Smooth muscle cell (in vitro differentiated cells): ENCODE measurements around the gene P4HB. TPM values are rescaled to one million over a fixed set of nuclear protein-coding genes. Genes with fewer than 3 reads are reported as not detected.

Source experiments
- DNase-seq: peaks from one replicate; lab custom pipeline; 2025; ENCODE audit not compliant: unreplicated experiment; lab: John Stamatoyannopoulos, UW
- H2AFZ ChIP-seq: fragments of 200-600 bp; sonication (generic); 2 replicates; pipeline ENCODE4 v1.6.0; 2016; ENCODE audit warnings: antibody characterized with exemption, low read depth, mild to moderate bottlenecking
- H3F3A ChIP-seq: fragments of 200-600 bp; sonication (generic); 2 replicates; pipeline ENCODE4 v1.6.0; 2017; ENCODE audit warnings: antibody characterized with exemption, low read depth
- H3K27ac ChIP-seq: fragments of 200-600 bp; sonication (generic); 2 replicates; pipeline ENCODE4 v1.5.1; 2016; ENCODE audit warnings: low read depth, mild to moderate bottlenecking
- H3K27me3 ChIP-seq: fragments of 200-600 bp; sonication (generic); 2 replicates; pipeline ENCODE4 v1.6.1; 2016; ENCODE audit warnings: low read depth, mild to moderate bottlenecking
- H3K36me3 ChIP-seq: fragments of 200-600 bp; sonication (generic); 2 replicates; pipeline ENCODE4 v1.5.1; 2016; ENCODE audit warnings: low read depth
- H3K4me1 ChIP-seq: fragments of 200-600 bp; sonication (generic); 2 replicates; pipeline ENCODE4 v1.5.1; 2016; ENCODE audit warnings: low read depth
- H3K4me2 ChIP-seq: fragments of 200-600 bp; sonication (generic); 2 replicates; pipeline ENCODE4 v1.6.0; 2016; ENCODE audit warnings: mild to moderate bottlenecking
- H3K4me3 ChIP-seq: fragments of 200-600 bp; sonication (generic); 2 replicates; pipeline ENCODE4 v1.5.1; 2016; ENCODE audit warnings: mild to moderate bottlenecking
- H3K79me2 ChIP-seq: fragments of 200-600 bp; sonication (generic); 2 replicates; pipeline ENCODE4 v1.6.0; 2016; ENCODE audit warnings: low read depth, mild to moderate bottlenecking
- H3K9ac ChIP-seq: fragments of 200-600 bp; sonication (generic); 2 replicates; pipeline ENCODE4 v1.6.0; 2016; ENCODE audit warnings: low read depth
- H3K9me3 ChIP-seq: fragments of 200-600 bp; sonication (generic); replicated peaks from 2 replicates; pipeline ENCODE4 v1.5.1; 2016; ENCODE audit warnings: low read depth
- H4K20me1 ChIP-seq: fragments of 200-600 bp; sonication (generic); 2 replicates; pipeline ENCODE4 v1.6.0; 2016; ENCODE audit warnings: low read depth
- WGBS: methylation state at CpG from one replicate; pipeline ENCODE4 v1.1.7; 2016; ENCODE audit warnings: low lambda C conversion rate; 5-methylcytosine and 5-hydroxymethylcytosine counted together
- polyA plus RNA-seq: library from polyadenylated mRNA; unstranded; fragments of >200 nt; fragmentation: Nextera tagmentation; extraction: Ambion mirVana; gene quantifications from 2 replicates; pipeline ENCODE4 v1.2.1, GENCODE V29; 2016
- total RNA-seq: library from RNA; depleted of rRNA; stranded (reverse); fragments of >200 nt; gene quantifications from 2 replicates; pipeline ENCODE4 v1.2.3, GENCODE V29; 2014
- TF ChIP-seq, protein P1 (sequence below): fragments of 200-600 bp; sonication (generic); IDR thresholded peaks from 2 replicates; pipeline ENCODE4 v1.5.1; 2017; ENCODE audit warnings: borderline replicate concordance, mild to moderate bottlenecking, antibody characterized with exemption; ENCODE audit not compliant: insufficient read depth, poor library complexity, severe bottlenecking

P4HB gene
- total and polyA plus RNA-seq, 2 experiments from 2014 or later, result 1,526 to 1,593 TPM

DNA sequence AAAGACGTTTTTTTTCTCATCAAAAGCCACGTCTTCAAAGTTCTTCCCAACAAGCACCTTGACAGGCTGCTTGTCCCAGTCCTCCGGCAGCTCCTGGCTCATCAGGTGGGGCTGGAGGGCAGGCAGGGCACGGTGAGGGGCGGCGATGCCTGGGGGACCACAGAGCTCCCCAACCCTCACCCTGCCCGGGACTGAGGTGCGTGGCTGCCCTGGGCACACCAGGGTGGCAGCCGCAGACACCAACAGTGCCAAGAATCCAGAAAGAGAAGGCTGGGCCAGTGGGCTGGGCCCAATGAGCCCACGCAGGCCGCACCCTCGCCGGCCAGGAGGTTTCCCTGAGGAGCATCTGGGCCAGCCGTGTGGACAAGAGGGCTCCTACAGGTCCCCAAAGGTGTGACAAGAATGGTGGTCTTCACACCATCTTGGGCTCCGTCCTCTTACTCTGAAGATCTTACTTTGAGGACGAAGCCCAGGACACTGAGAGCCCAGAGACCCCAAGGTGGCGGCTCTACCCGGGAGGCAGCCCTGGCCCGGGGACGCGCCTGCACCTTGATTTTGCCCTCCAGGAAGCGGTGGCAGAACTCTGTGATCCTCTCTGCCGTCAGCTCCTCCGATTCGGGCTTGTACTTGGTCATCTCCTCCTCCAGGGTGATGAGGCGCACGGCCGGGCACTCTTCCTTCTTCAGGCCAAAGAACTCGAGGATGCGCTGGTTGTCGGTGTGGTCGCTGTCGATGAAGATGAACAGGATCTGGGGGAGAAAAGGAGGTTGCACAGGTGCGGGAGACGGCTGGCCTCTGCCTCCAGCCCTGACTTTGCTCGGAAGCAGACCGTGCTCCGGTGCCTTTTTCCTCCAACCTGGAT is 14.2 kb downstream of the P4HB start:
- H3K4me1 ChIP-seq, result no peaks in the 10 kb centered on the region
- peaks cover 86% of the 10 kb centered on the region for H4K20me1 ChIP-seq
- 98% methylated on average over 38 of the region's 38 CpGs for WGBS
- no peak for DNase-seq
- TF ChIP-seq, protein P1, sequence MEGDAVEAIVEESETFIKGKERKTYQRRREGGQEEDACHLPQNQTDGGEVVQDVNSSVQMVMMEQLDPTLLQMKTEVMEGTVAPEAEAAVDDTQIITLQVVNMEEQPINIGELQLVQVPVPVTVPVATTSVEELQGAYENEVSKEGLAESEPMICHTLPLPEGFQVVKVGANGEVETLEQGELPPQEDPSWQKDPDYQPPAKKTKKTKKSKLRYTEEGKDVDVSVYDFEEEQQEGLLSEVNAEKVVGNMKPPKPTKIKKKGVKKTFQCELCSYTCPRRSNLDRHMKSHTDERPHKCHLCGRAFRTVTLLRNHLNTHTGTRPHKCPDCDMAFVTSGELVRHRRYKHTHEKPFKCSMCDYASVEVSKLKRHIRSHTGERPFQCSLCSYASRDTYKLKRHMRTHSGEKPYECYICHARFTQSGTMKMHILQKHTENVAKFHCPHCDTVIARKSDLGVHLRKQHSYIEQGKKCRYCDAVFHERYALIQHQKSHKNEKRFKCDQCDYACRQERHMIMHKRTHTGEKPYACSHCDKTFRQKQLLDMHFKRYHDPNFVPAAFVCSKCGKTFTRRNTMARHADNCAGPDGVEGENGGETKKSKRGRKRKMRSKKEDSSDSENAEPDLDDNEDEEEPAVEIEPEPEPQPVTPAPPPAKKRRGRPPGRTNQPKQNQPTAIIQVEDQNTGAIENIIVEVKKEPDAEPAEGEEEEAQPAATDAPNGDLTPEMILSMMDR, result no peak
- H3K79me2 ChIP-seq, result peaks cover 22% of the 10 kb centered on the region
- peaks cover 8% of the 10 kb centered on the region for H3K36me3 ChIP-seq
- no peaks in the 10 kb centered on the region for H3K9me3 ChIP-seq
- H3K4me3 ChIP-seq, result no peak overlapping the region
- H3K27ac ChIP-seq, result no peak overlapping the region
- H3K27me3 ChIP-seq, result no peaks in the 10 kb centered on the region
- H3K9ac ChIP-seq, result no peak overlapping the region
- no peak overlapping the region for H2AFZ ChIP-seq
- H3K4me2 ChIP-seq, result no peak overlapping the region
- H3F3A ChIP-seq, result peaks cover 50% of the 10 kb centered on the region

DNA sequence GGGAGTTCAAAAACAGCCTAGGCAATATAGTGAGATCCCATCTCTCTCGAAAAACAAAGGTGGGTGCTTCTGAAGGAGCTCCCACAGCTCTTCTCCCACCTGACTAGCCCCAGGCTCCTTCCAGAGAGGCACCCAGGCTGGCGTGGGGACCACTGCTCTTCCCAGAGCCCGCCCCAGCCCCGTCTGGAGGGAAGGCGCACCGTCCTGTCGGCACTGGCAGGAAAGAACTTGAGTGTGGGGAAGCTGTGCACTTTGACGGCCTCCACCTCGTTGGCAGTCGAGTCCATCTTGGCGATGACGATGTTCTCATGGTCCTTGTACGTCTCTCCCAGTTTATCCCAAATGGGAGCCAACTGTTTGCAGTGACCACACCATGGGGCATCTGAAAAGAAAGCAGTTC is 15.0 kb downstream of the P4HB start:
- H2AFZ ChIP-seq, result no peak overlapping the region
- no peak overlapping the region for H3K27ac ChIP-seq
- H3K4me2 ChIP-seq, result no peak overlapping the region
- DNase-seq, result no peak
- H3K4me3 ChIP-seq, result no peak overlapping the region
- peaks cover 82% of the 10 kb centered on the region for H4K20me1 ChIP-seq
- H3K36me3 ChIP-seq, result peaks cover 8% of the 10 kb centered on the region
- TF ChIP-seq, protein P1, result no peak
- peaks cover 51% of the 10 kb centered on the region for H3F3A ChIP-seq
- WGBS, result 98% methylated on average over 13 of the region's 13 CpGs
- no peaks in the 10 kb centered on the region for H3K9me3 ChIP-seq
- no peaks in the 10 kb centered on the region for H3K4me1 ChIP-seq
- no peaks in the 10 kb centered on the region for H3K27me3 ChIP-seq
- peaks cover 16% of the 10 kb centered on the region for H3K79me2 ChIP-seq
- no peak overlapping the region for H3K9ac ChIP-seq

DNA sequence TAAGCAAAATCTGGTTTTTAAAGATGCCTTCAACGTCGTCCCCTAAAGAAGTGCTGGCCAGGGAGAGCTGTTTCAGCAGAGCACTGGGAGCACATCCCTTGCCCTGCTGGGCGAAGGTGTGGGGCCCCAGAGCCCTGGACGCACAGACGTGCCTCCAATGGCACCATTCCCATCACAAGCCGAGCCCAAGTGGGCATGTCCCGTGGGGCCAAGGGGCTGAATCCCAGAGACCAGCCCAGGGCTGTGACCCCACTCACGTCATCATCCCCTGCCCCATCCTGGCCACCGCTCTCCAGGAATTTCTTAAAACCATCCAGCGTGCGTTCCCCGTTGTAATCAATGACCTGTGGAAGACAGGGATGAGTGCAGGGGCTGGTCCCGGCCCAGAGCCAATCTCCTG is 15.4 kb downstream of the P4HB start:
- no peak overlapping the region for H3K9ac ChIP-seq
- H2AFZ ChIP-seq, result no peak overlapping the region
- H3K27ac ChIP-seq, result no peak overlapping the region
- H3F3A ChIP-seq, result peaks cover 51% of the 10 kb centered on the region
- no peak overlapping the region for H3K4me3 ChIP-seq
- TF ChIP-seq, protein P1, result no peak
- 95% methylated on average over 13 of the region's 13 CpGs for WGBS
- peaks cover 8% of the 10 kb centered on the region for H3K36me3 ChIP-seq
- no peak overlapping the region for H3K4me2 ChIP-seq
- H4K20me1 ChIP-seq, result peaks cover 77% of the 10 kb centered on the region
- H3K27me3 ChIP-seq, result no peaks in the 10 kb centered on the region
- peaks cover 11% of the 10 kb centered on the region for H3K79me2 ChIP-seq
- no peak for DNase-seq
- H3K4me1 ChIP-seq, result no peaks in the 10 kb centered on the region
- H3K9me3 ChIP-seq, result no peaks in the 10 kb centered on the region

DNA sequence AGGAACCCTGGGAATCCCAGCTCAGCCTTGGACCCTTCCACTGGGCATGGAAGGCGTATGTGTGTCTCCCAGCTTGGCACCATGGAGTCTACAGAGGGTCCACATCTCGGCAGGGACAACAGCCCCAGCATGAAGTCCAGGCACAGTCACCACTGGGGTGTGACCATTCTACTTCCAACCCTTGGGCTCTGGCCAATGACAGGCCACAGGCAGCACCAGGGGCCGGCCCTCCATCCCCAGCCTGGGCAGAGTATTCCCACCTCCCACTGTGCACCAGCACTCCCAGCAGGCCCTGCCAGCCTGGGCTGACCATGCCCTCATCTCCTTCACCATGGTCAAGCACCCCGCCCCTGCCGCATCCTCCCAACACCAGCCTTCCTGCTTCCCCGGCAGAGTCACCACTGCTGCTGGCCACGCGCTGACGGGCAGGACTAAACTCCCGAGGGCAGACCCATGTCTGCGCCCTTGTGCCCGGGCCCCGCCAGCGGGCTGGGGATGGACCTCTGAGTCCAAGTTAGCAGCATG is 15.9 kb downstream of the P4HB start:
- DNase-seq, result no peak
- H3K9ac ChIP-seq, result no peak overlapping the region
- peaks cover 72% of the 10 kb centered on the region for H4K20me1 ChIP-seq
- H3F3A ChIP-seq, result peaks cover 49% of the 10 kb centered on the region
- no peak overlapping the region for H3K4me2 ChIP-seq
- H3K36me3 ChIP-seq, result peaks cover 8% of the 10 kb centered on the region
- H3K79me2 ChIP-seq, result peaks cover 7% of the 10 kb centered on the region
- H2AFZ ChIP-seq, result no peak overlapping the region
- H3K4me3 ChIP-seq, result no peak overlapping the region
- no peaks in the 10 kb centered on the region for H3K4me1 ChIP-seq
- no peak overlapping the region for H3K27ac ChIP-seq
- TF ChIP-seq, protein P1, result no peak
- WGBS, result 95% methylated on average over 14 of the region's 14 CpGs
- H3K9me3 ChIP-seq, result no peaks in the 10 kb centered on the region
- no peaks in the 10 kb centered on the region for H3K27me3 ChIP-seq
